ENCODE data around the gene RPRML.
A peak's percentile ranks its signal among the peaks of the same experiment; 100 is the strongest.

Gene RPRML

DNA sequence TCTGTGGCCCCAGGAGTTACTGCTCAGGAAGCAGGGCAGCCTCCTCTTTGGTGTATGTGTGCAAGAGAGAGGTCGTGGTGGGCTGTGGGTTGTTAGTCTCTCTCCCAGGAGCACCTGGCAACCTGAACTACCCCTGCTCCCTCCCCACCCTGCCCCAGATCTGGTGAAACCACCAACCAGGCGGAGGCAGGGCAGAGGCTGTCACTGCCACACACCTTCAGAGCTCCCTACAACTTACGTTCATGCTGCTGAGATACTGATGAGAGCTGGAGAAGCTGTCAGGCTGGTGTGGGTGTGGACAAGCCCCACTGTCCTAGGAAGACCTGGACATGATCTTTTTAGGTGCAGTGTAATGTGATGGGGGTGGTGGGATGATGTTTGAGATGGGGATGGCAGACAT lies 31.8 kb downstream of the RPRML start:
- DNase-seq (ENCODE audit: low read depth in 2 of 3, low spot score in 2 of 3), result no peak

GRCh38 chr17:46944931-46945330 lies 34.1 kb downstream of the RPRML start:
- no peak for DNase-seq (ENCODE audit: low read depth in 2 of 3, low spot score in 2 of 3)

- DNase-seq (ENCODE audit: low read depth in 2 of 3, low spot score in 2 of 3), result no peak
Observed at GRCh38 chr17:46943501-46944393, 35.3 kb downstream of the RPRML start.

GRCh38 chr17:46943218-46943500 lies 35.9 kb downstream of the RPRML start:
- no peak for DNase-seq (ENCODE audit: low read depth in 2 of 3, low spot score in 2 of 3)

- peak in 1 of 3 experiments; percentile 27 for DNase-seq (ENCODE audit: low read depth in 2 of 3, low spot score in 2 of 3)
Observed at GRCh38 chr17:46942441-46943217, 36.4 kb downstream of the RPRML start.

- DNase-seq (ENCODE audit: low read depth in 2 of 3, low spot score in 2 of 3), result peak in 2 of 3 experiments; percentile 23 to 47
Observed at GRCh38 chr17:46940692-46941404, 38.2 kb downstream of the RPRML start.

DNA sequence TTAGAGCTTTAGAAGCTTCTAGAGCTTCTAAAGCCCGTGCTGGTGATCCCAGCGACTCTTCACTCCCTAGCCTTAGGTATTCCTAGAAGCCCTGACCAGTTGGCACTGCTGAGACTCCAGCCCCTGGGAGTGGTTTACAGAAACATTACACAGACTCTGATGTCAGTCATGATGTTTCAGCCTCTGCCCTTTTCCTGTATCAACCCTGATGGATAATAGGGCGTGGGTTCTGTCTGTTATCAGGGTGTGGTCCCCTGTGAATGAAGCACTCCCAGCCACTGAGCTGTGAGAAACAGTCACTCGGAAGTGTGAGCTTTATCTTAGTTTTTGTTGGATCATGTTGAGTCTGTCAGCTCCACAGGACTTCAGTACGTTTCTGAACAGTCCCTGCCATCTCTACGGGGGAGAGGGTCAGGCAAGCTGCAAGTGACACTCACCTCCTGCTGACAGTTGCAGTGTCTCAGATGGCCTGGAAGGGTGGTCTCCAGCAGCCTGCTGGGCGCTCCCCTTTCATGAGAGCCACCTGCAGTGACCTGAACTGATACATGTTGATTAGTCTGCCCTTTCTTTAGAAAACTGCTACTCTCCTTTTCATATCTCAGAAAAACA lies 43.3 kb downstream of the RPRML start:
- DNase-seq (ENCODE audit: low read depth in 2 of 3, low spot score in 2 of 3), result no peak

- no peak for DNase-seq (ENCODE audit: low read depth in 2 of 3, low spot score in 2 of 3)
Observed at GRCh38 chr17:46931596-46931995, 47.5 kb downstream of the RPRML start.

GRCh38 chr17:46930051-46930450 lies 49.0 kb downstream of the RPRML start:
- DNase-seq (ENCODE audit: low read depth in 2 of 3, low spot score in 2 of 3), result no peak

- DNase-seq (ENCODE audit: low read depth in 2 of 3, low spot score in 2 of 3), result no peak
Observed at GRCh38 chr17:46929413-46929812, 49.6 kb downstream of the RPRML start.

GRCh38 chr17:46928467-46929261 lies 50.4 kb downstream of the RPRML start:
- no peak for DNase-seq (ENCODE audit: low read depth in 2 of 3, low spot score in 2 of 3)
